Erythroblast (primary cell): Measurements from ENCODE around the gene MOV10L1.

ENCODE experiments used
- GATA1 ChIP-seq: IDR thresholded peaks from 2 replicates; pipeline ENCODE4 v1.6.1; 2011; ENCODE audit warnings: low read depth, mild to moderate bottlenecking, control low read depth, low read length, moderate library complexity
- POLR2A ChIP-seq: IDR thresholded peaks from 2 replicates; pipeline ENCODE4 v1.6.1; 2011; ENCODE audit warnings: mild to moderate bottlenecking, low read length

- TF ChIP-seq POLR2A (peak; percentile 13), GATA1 (no peak)
Measured at GRCh38 chr22:50190941-50191741, 101.3 kb downstream of the MOV10L1 start.
